Cardiac septum (tissue), 1 donor: ENCODE results near the gene EMSY. TPM values are rescaled to one million over a fixed set of nuclear protein-coding genes. Genes with fewer than 3 reads are reported as not detected.
"Not testable (repeated sequence)": the region's sequence is repeated elsewhere in the genome, so short reads cannot be mapped to it uniquely, and the experiment has no call there.

ENCODE experiments used
- DNase-seq: peaks from one replicate; pipeline ENCODE4 v3.0.0-alpha.2; 2020; ENCODE audit warnings: low spot score
- intact Hi-C: fragments of 100-400 bp; cut with DNase I; formaldehyde crosslinking; loops from one replicate; pipeline ENCODE4 v1.14.0; 2022
- total RNA-seq: library from RNA; stranded (reverse); fragmentation: NEBNext Ultra II Directional; extraction: Animal tissue kit (Norgen Biotek cat#: 25700); gene quantifications from one replicate; pipeline ENCODE4 v1.2.1, GENCODE V29; 2021
- donor health status: DM: no; HTN: no; CAD: no.

The EMSY gene
- total RNA-seq, 1 donor from 2014 or later: 17.0 TPM

DNA sequence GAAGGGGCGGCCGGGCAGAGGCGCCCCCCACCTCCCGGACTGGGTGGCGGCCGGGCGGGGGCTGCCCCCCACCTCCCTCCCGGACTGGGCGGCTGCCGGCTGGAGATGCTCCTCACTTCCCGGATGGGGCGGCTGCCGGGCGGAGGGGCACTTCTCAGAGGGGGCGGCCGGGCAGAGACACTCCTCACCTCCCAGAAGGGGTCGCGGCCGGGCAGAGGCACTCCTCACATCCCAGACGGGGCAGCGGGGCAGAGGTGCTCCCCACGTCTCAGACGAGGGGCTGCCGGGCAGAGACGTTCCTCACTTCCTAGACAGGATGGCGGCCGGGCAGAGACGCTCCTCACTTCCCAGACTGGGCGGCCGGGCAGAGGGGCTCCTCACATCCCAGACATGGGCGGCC lies 137.7 kb downstream of the EMSY start:
- DNase-seq, intact Hi-C loops: not testable (repeated sequence)

GRCh38 chr11:76587820-76588454 lies 143.1 kb downstream of the EMSY start:
- intact Hi-C loops: no loop called here
- DNase-seq: no peak

GRCh38 chr11:76588455-76589325 lies 143.9 kb downstream of the EMSY start:
- intact Hi-C loops: no loop called here
- DNase-seq: peak; percentile 87

DNA sequence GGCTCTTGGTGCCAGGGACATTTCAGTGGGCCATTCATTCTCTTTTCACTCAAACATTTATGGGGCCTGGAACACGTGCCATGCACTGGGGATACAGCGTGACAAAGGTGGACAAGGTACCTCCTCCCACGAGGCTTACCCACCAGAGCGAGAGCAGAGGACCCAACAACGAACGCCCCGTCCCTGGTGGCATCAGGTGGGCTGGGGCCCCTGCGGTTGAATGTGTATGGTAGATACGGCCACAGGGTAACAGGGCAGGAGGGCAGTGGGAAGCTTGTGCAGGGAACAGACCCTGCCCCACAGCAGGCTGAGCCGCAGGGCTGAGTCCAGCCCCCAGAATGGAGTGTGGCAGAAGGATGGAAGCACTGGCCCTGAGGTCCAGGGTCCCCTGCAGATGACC lies 144.7 kb downstream of the EMSY start:
- intact Hi-C loops: no loop called here
- DNase-seq: no peak

- no peak for DNase-seq
- intact Hi-C loops: no loop called here
These were observed 145.4 kb downstream of the EMSY start for GRCh38 chr11:76589964-76590950.

- no peak for DNase-seq
- intact Hi-C loops: no loop called here
These were observed 146.6 kb downstream of the EMSY start for GRCh38 chr11:76591416-76591815.

DNA sequence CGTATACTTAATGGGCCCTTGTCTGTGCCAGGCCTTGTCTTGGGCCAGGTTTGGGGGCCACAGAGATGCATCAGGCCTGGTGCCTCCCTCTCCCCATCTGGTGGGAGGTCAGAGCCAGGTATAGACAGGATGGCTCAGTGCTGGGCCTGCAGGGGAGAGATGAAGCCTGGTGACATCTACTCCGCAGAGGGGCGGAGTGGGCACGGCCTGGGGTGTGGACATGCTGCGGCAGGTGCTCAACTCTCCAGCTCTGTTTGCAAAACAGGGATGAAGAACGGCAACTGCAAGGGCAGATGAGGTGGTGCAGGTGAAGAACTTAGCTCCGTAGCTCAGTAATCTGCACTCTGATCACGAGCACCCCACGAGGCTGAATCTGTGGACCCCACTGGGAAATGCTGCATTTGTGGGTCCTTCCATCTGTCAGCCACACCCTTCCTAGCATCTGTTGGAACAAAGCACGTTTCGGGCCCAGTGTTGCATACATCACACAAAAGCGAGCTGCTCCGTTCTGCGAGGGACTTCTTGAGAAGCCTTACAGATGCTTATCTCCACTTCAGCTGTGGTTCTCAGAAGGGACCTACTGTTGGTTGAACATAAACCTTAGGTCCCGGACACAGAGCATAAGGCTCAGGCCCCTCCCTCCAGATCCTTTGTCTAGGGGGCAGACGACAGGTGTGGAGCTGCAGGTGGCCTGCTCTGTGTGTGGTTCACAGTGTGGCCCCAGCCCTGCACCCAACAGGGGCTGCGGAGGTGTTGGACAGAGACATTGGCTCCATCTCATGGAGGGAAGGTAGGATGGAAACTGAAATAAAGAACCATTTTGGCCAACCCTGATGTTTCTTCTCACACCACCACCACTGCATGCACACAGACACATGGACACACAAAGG lies 147.5 kb downstream of the EMSY start:
- no peak for DNase-seq
- intact Hi-C loops: no loop called here

GRCh38 chr11:76592961-76593360 lies 148.1 kb downstream of the EMSY start:
- DNase-seq: no peak
- intact Hi-C loops: no loop called here

- DNase-seq, intact Hi-C loops: not testable (repeated sequence)
These were observed 150.3 kb downstream of the EMSY start for GRCh38 chr11:76595091-76595490.

- intact Hi-C loops: no loop called here
- DNase-seq: no peak
These were observed 151.8 kb downstream of the EMSY start for GRCh38 chr11:76596652-76597051.

GRCh38 chr11:76597533-76598425 lies 153.0 kb downstream of the EMSY start:
- intact Hi-C loops: loop anchor here (2.0 kb wide), 1 partner anchor 83 kb away; no protein-coding TSS in a partner anchor
- no peak for DNase-seq

DNA sequence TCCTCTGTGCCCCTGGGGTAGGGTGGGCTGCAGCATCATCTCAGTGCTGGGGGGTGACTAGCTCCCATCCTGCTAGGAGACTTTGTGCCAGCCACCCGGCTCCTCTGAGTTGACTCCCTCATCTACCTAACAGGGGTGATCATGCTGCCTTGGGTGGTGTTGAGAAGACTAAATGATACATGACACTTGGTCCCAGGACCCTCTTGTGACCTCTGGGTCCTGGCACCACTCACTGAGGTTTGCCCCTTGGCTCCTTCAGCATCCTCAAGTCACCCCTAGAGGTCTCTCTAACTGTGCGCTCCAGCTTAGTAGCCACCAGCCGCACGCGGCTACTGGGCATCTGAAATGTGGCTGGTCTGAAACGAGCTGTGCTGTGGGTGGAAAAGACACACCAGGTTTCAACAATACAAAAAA lies 153.6 kb downstream of the EMSY start:
- DNase-seq: no peak
- intact Hi-C loops: loop anchor here (2.0 kb wide), 1 partner anchor 82 kb away; no protein-coding TSS in a partner anchor

DNA sequence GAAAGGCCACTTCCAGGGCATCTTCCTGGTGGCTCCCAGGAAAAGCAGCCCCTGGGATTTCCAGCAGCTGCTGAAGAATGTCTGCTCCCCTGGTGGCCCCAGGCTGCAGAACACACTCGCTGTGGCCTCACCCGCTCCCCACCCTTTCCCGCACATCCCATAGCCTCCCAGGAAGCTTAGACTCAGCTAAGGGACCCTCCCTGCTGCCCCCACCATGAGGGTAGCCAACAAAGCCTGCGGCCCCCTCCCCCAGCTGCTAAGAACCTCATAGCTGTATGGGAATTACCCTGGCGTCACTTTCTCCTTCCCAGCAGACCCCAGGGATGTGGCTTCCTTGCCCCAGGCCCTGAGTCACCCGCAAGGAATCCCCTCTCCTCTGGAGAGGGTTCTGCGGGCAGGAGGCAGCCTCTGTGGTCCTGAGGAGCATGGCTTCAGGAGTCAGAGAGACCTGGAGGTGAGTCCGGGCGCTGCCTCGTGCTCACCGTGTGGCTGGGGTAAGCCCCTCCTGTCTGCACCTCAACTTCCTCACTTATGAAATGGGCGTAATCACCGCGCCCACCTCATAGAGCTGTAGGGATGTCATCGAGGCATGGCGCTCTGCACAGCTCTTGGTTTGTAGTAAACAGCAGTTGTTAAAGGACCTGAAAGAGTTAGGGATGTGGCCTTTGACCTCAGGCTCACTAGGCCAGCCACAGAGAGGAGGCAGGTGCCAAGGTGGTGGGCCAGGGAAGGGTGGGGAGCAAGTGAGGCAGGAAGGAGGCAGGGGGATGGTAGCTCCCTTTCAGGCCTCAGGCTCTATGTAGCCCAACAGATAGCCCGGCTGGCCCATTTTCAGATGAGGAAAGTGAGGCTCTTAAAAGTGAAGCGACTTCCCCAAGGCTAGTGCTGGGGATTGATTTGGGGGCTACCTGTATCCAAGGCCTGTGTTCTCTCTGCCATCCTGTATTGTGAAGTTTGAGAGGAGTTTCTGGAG lies 154.5 kb downstream of the EMSY start:
- intact Hi-C loops: loop anchor here (2.0 kb wide), 1 partner anchor 81 kb away; no protein-coding TSS in a partner anchor
- peak; percentile 65 for DNase-seq

- intact Hi-C loops: no loop called here
- no peak for DNase-seq
These were observed 155.4 kb downstream of the EMSY start for GRCh38 chr11:76600124-76600655.

GRCh38 chr11:76601272-76601671 lies 156.5 kb downstream of the EMSY start:
- intact Hi-C loops: no loop called here
- DNase-seq: peak; percentile 49

GRCh38 chr11:76601724-76602123 lies 156.9 kb downstream of the EMSY start:
- intact Hi-C loops: no loop called here
- DNase-seq: peak; percentile 49
